MM.1S (cell line): ENCODE results near the gene RNASET2.

Experiments used
- DNase-seq: peaks from one replicate; pipeline ENCODE4 v3.0.0-alpha.2; 2015
- H2AFZ ChIP-seq: fragments of 300-600 bp; sonication (generic); 2 replicates; pipeline ENCODE4 v1.6.0; 2016; ENCODE audit warnings: antibody characterized with exemption, low read length
- H3F3A ChIP-seq: fragments of 300-600 bp; sonication (generic); 2 replicates; pipeline ENCODE4 v1.6.1; 2016; ENCODE audit warnings: mild to moderate bottlenecking, antibody characterized with exemption, low read length, moderate library complexity, mixed read lengths; ENCODE audit not compliant: insufficient read depth
- H3K27ac ChIP-seq: fragments of 300-600 bp; sonication (generic); 2 replicates; pipeline ENCODE4 v1.5.1; 2016; ENCODE audit warnings: mild to moderate bottlenecking, low read length
- H3K27me3 ChIP-seq: fragments of 300-600 bp; sonication (generic); replicated peaks from 2 replicates; pipeline ENCODE4 v1.6.0; 2016; ENCODE audit warnings: low read length; ENCODE audit not compliant: insufficient read depth
- H3K36me3 ChIP-seq: fragments of 300-600 bp; sonication (generic); replicated peaks from 2 replicates; pipeline ENCODE4 v1.6.1; 2016; ENCODE audit warnings: mild to moderate bottlenecking, low read length, mixed read lengths; ENCODE audit not compliant: insufficient read depth
- H3K4me1 ChIP-seq: fragments of 300-600 bp; sonication (generic); 2 replicates; pipeline ENCODE4 v1.6.1; 2016; ENCODE audit warnings: low read length, mixed read lengths
- H3K4me2 ChIP-seq: fragments of 300-600 bp; sonication (generic); 2 replicates; pipeline ENCODE4 v1.6.0; 2016; ENCODE audit warnings: low read depth, low read length
- H3K4me3 ChIP-seq: fragments of 300-600 bp; sonication (generic); 2 replicates; pipeline ENCODE4 v1.5.1; 2016; ENCODE audit warnings: low read length, mixed read lengths
- H3K79me2 ChIP-seq: fragments of 300-600 bp; sonication (generic); 2 replicates; pipeline ENCODE4 v1.6.1; 2016; ENCODE audit warnings: mixed run types, low read length, mixed read lengths
- H3K9ac ChIP-seq: fragments of 300-600 bp; sonication (generic); 2 replicates; pipeline ENCODE4 v1.6.1; 2016; ENCODE audit warnings: low read length, mixed read lengths
- H3K9me2 ChIP-seq: fragments of 300-600 bp; sonication (generic); replicated peaks from 2 replicates; pipeline ENCODE4 v1.6.1; 2016; ENCODE audit warnings: mild to moderate bottlenecking, low read length, mixed read lengths; ENCODE audit not compliant: insufficient read depth
- H3K9me3 ChIP-seq: fragments of 300-600 bp; sonication (generic); replicated peaks from 2 replicates; pipeline ENCODE4 v1.6.1; 2016; ENCODE audit warnings: mild to moderate bottlenecking, low read length, mixed read lengths; ENCODE audit not compliant: insufficient read depth
- H4K20me1 ChIP-seq: fragments of 300-600 bp; sonication (generic); 2 replicates; pipeline ENCODE4 v1.6.1; 2016; ENCODE audit warnings: mild to moderate bottlenecking, low read length, moderate library complexity, mixed read lengths; ENCODE audit not compliant: insufficient read depth
- CTCF ChIP-seq: fragments of 300-600 bp; sonication (generic); IDR thresholded peaks from 2 replicates; pipeline ENCODE4 v1.5.1; 2016; ENCODE audit warnings: antibody characterized with exemption, low read length, mixed read lengths
- EZH2 ChIP-seq: fragments of 300-600 bp; sonication (generic); optimal IDR thresholded peaks from 2 replicates; pipeline ENCODE3; 2017; ENCODE audit warnings: low read depth, mild to moderate bottlenecking, antibody characterized with exemption, low read length, mixed read lengths
- EZH2phosphoT487 ChIP-seq: fragments of 300-600 bp; sonication (generic); IDR thresholded peaks from 2 replicates; pipeline ENCODE4 v1.6.1; 2018; ENCODE audit warnings: antibody characterized with exemption, low read length

Gene RNASET2

GRCh38 chr6:166976636-166977035 lies 20.3 kb upstream of the RNASET2 start:
- no peaks in the 10 kb centered on the region for H3K9me2 ChIP-seq
- no peak overlapping the region for H3K27ac ChIP-seq
- DNase-seq: no peak
- H3K9ac ChIP-seq: no peak overlapping the region
- no peak overlapping the region for H3K4me2 ChIP-seq
- TF ChIP-seq EZH2phosphoT487 (no peak), EZH2 (no peak), CTCF (no peak)
- H3F3A ChIP-seq: no peaks in the 10 kb centered on the region
- no peaks in the 10 kb centered on the region for H3K27me3 ChIP-seq
- H3K79me2 ChIP-seq: no peaks in the 10 kb centered on the region
- no peak overlapping the region for H3K4me3 ChIP-seq
- H3K4me1 ChIP-seq: no peaks in the 10 kb centered on the region
- H3K36me3 ChIP-seq: no peaks in the 10 kb centered on the region
- H2AFZ ChIP-seq: no peak overlapping the region
- H3K9me3 ChIP-seq: no peaks in the 10 kb centered on the region
- no peaks in the 10 kb centered on the region for H4K20me1 ChIP-seq

DNA sequence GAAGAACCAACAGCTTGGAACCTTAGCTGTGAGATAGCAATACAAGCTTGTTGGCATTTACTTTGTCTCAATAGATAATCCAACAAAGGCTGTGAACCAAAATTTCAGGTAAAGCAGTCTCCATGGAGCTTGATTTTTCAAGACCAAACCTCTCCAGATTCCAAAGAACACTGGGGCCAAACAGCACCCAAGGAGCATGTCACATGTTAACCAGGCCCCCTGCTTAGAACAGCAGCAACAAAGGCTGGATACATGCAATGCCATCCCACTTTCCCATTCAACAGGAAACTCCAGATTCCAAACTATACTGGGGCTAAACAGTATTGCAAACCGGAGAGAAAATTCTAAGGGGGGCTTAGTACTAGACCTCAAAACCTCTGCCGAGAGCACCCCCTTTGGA lies 15.8 kb upstream of the RNASET2 start:
- Histone ChIP-seq H4K20me1 (no peaks in the 10 kb centered on the region), H3K4me3 (no peak overlapping the region), H3K4me2 (no peak overlapping the region), H3K27me3 (no peaks in the 10 kb centered on the region), H3K9me3 (no peaks in the 10 kb centered on the region), H3K4me1 (no peaks in the 10 kb centered on the region), H3K9ac (no peak overlapping the region), H3K27ac (no peak overlapping the region), H2AFZ (no peak overlapping the region), H3K9me2 (no peaks in the 10 kb centered on the region), H3F3A (no peaks in the 10 kb centered on the region), H3K36me3 (no peaks in the 10 kb centered on the region), H3K79me2 (no peaks in the 10 kb centered on the region)
- DNase-seq: no peak
- TF ChIP-seq EZH2 (no peak), EZH2phosphoT487 (no peak)

DNA sequence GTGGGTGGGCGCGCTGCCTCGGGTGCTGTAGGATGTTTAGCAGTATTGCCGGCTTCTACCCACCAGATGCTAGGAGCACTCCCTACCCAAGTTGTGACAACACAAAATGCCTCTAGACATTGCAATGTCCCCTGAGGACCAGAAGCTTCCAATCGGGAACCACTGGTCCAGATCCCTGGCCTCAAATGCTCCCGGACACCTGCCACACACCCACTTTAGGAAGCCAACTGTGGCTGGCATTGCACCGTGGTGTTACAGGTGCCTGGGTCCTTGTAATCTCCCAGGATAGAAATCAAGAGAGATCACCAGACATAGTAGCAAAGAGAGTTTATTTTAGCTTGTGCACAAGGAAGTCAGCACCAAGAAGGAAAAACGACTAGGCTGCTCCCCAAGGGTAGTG lies 14.9 kb upstream of the RNASET2 start:
- H3K4me2 ChIP-seq: no peak overlapping the region
- no peaks in the 10 kb centered on the region for H3K9me3 ChIP-seq
- no peak overlapping the region for H3K4me3 ChIP-seq
- H2AFZ ChIP-seq: no peak overlapping the region
- no peaks in the 10 kb centered on the region for H4K20me1 ChIP-seq
- H3K4me1 ChIP-seq: no peaks in the 10 kb centered on the region
- DNase-seq: no peak
- no peak for TF ChIP-seq CTCF
- no peak for TF ChIP-seq EZH2
- TF ChIP-seq EZH2phosphoT487: no peak
- H3K9ac ChIP-seq: no peak overlapping the region
- no peak overlapping the region for H3K27ac ChIP-seq
- H3K27me3 ChIP-seq: no peaks in the 10 kb centered on the region
- H3K79me2 ChIP-seq: no peaks in the 10 kb centered on the region
- no peaks in the 10 kb centered on the region for H3K9me2 ChIP-seq
- no peaks in the 10 kb centered on the region for H3F3A ChIP-seq
- no peaks in the 10 kb centered on the region for H3K36me3 ChIP-seq

GRCh38 chr6:166970776-166971175 lies 14.4 kb upstream of the RNASET2 start:
- Histone ChIP-seq H3K4me3 (no peak overlapping the region), H3K9me2 (no peaks in the 10 kb centered on the region), H3K79me2 (no peaks in the 10 kb centered on the region), H3K4me1 (no peaks in the 10 kb centered on the region), H3K27ac (no peak overlapping the region), H4K20me1 (no peaks in the 10 kb centered on the region), H3K9me3 (no peaks in the 10 kb centered on the region), H2AFZ (no peak overlapping the region), H3K27me3 (no peaks in the 10 kb centered on the region), H3F3A (no peaks in the 10 kb centered on the region), H3K9ac (no peak overlapping the region), H3K36me3 (no peaks in the 10 kb centered on the region), H3K4me2 (no peak overlapping the region)
- no peak for TF ChIP-seq EZH2
- no peak for TF ChIP-seq EZH2phosphoT487
- no peak for TF ChIP-seq CTCF
- DNase-seq: no peak
